Measurements from ENCODE around the gene TANGO6.

TANGO6 gene

DNA sequence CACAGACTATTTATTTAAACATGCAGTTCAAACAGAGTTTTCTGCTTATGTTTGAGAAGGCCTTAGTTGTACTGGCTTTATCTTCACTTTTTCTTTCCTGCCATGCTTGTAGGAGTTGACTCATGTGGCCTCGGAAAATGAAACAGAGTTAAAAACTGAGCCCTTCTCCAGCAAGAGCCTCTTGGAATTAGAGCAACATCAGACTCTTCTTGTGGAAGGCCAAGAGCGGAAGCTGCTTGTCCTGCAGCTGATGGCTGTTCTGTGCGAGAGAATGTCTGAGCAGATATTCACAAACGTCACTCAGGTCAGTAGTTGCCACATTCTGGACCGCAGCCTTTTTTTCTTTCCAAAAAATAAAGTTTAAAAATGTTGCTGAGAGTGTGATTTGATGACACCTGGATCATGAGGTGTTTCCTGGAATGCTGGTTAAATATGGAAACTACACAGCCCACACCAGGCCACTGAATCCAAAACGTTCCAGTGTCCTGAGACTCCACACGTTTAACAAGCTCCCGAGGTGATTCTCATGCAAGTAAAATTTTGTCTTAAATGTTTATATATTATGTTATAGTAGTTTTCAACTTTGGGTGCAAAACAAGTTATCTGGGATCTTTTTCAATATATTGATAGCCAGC, 65.9 kb downstream of the TANGO6 start:
- DNase-seq (ENCODE audit: low read depth in 3 of 3): no peak

DNA sequence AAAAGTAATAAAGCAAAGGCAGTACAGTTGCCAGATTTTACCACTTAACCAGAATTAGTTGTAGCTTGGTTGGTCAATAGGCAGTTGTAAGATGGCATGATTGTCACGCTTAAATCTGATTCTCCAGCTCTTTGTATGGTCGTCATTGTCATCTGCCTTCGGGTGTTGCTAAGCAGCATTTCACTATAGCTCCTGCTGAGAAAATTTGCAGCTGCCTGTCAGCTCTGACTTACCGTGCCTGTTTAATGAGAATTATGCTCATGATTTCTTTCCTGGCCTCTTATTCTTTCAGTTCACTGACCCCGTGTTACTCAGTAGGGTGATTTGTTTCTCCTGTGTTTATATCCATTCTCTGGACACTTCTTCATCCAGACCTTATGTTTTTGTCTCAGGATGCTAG, 66.7 kb downstream of the TANGO6 start:
- DNase-seq (ENCODE audit: low read depth in 3 of 3): no peak

DNA sequence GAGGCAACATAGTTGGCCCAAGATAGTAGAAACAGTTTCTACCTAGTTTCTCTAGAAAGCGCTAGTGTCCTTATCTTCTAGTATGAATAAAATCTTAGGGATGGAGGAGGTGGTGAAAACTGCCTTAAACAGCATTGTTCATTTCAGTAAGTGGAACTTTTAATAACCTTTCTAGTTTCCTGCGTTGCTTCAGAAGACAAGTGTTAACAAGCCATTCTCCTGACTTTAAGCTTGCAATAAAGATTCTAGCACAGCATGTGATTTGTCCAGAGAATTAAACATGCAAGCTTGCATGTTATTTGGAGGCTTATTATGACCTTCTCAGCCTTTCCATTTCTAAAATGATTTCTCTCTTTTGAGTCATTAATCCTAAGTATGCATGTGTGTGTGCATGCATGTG, 72.3 kb downstream of the TANGO6 start:
- no peak for DNase-seq (ENCODE audit: low read depth in 3 of 3)

DNA sequence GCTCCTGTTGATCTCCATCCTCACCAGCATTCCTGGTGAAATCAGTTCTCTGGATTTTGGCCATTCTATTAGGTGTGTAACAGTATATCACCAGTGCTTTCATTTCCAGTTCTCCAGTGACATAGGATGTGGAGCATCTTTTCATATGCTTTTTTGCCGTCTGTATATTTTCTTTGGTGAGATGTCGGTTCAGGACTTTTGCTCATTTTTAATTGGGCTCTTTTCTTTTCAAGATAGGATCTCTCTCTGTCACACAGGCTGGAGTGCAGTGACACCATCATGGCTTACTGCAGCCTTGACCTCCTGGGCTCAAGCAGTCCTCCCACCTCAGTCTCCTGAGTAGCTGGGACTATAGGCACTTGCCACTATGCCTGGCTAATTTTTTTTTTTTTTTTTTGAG, 74.2 kb downstream of the TANGO6 start:
- no peak for DNase-seq (ENCODE audit: low read depth in 3 of 3)

DNA sequence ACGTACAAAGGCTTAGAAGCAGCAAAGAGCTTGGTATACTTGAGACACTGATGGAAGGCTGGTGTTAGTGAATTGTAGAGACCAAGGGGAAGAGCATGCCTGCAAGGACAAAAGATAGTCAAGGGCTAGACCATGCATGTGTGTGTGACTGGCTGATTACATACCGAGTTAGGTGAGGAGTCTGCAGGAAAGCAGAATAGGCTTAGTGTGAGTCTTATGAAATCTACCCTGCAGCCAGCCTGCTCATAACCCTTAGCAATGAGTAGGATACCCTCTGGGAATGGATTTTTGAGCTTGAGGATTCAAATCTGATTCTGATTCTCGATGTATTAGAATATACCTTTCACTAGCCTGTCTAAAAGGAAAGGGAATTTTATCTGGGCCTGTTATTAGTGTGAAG, 77.0 kb downstream of the TANGO6 start:
- DNase-seq (ENCODE audit: low read depth in 3 of 3): no peak

DNA sequence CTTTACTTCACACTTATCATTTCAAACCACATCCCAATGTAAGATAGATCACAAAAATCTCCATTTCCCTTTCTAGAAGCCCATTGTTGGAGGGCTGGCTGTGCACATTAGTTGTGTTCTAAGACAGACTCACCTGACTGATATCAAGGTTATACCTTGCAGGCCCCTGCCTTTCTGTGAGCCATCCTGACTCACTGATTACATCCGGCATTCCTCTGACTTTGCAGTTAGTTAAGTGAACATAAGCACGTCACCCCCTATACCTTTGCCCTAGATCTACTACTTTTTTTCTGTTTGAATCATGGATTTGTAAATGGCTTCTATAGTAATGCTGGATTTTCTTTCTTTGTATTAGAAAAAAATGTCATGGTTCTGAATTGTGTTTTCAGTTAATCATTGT, 78.3 kb downstream of the TANGO6 start:
- DNase-seq (ENCODE audit: low read depth in 3 of 3): no peak

DNA sequence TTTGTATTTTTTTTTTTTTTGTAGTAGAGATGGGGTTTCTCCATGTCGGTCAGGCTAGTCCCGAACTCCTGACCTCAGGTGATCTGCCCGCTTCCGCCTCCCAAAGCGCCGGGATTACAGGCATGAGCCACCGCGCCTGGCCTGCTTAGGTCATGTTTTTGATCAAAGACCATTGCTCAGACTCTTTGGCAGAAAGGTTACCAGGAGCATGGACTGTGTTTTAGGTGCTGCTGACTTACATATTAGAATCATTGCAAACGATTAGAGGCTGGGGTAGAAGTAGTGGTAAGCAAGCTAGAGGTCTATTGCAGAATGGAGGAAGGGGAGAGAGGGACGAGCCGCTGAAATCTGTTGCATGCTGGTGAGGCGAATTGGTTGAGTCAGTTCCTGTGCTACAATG, 79.8 kb downstream of the TANGO6 start:
- DNase-seq (ENCODE audit: low read depth in 3 of 3): no peak

DNA sequence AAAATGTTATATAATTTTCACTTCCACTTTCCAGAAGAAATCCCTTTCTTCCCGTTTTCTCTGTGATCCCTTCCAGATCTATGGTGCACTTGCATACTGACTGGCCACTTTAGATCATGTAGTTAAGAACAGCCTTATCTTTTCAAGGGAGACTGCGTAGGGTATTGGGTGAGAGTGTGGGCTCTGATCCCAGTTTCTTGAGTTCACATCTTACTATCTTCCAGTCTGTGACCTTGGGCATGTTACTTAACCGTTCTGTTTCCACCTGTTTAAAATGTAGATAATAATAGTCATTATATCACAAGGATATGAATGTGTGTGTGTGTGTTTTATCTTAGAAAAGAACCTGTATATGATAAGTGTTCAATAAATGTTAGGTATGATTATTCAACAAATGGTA, 83.7 kb downstream of the TANGO6 start:
- no peak for DNase-seq (ENCODE audit: low read depth in 3 of 3)

DNA sequence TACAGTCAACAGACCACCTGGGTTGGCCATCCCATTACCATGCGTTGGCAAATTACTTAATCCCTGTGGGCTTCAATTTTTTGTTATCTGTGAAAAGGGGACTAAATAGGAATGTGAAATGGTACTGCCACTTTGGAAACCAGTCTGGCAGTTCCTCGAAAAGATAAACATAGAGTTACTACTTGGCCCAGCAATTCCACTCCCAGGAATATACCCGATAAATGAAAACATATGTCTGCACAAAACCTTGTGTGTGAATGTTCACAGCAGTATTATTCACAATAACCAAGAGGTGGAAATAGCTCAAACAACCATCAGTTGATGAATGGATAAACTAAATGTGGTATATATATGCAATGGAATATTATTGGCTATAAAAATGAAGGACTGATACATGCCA, 87.9 kb downstream of the TANGO6 start:
- no peak for DNase-seq (ENCODE audit: low read depth in 3 of 3)

DNA sequence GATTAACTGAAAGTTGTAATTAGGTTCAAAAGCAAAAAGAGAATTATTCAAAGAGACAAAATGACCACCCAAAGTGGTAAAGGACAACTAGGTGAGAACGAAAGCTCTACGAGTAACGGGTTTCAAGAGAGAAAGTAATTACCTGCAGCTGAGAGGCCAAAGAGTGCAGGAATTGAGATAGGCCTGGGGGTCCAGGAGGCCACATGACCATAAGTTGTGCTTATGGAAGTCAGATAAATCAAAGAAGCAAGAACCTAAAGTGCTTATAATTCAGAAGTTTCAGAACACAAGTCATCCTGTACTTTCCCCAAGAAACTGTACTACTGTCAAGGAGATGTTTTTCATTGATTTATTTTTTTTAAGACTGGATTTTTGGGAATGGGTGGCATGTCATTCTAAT, 91.1 kb downstream of the TANGO6 start:
- no peak for DNase-seq (ENCODE audit: low read depth in 3 of 3)

DNA sequence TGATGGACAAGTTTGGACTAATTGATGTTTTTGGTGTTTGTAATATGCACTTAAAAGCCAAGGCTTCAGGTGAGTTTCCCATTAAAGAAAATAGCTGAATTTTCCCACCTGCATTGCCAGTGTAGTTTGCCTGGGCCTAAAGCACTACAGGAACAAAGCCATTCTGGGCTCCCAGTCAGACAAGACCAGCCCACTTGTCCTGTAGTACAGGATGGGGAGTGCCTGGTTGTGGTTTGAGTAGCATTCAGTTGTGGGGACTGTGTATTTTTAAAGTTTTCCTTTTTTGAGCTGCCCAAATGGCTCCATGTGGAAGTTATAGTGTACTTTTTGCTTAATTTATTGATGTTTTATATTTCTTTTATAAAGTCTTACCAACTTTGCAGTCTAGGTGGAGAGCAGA, 91.7 kb downstream of the TANGO6 start:
- no peak for DNase-seq (ENCODE audit: low read depth in 3 of 3)

DNA sequence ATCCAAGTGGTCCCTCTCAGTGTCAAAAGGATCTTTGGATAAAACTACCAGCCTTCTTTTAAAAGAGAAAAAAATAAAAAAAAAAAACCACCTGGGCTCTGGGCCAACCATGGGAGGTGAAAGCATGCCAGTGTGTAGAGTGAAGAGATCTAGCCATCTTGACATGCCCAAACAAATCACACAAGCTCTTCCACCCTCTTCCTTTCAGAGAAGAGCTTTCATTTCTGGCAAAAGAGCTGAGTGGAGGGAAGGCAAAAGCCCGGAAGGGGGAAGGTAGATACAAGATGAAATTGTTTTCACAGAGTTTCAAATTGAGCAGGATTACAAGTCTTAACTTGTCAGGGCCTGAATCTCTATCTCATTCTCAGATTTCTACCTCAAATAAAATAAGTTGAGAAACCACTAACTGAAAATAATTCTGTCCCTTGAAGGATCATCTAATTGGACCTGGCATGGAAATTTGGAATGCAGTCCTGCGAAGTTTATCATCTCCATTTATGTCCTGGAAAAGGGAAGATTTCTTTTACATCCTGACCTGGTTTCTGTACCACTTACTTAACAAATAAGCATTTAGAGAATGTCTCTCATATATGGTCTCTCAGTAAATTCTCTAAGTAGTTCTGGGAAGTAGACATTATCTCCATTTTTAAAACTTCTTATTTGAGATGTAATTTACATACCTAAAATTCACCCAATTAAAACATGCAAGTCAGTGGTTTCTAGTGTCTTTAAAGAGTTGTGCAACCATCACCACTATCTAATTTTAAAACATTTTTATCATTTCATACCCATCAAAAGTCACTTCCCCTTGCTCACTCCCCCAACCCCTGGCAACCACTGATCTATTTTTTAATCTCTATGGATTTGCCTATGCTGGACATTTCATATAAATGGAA, 93.7 kb downstream of the TANGO6 start:
- no peak for DNase-seq (ENCODE audit: low read depth in 3 of 3)

DNA sequence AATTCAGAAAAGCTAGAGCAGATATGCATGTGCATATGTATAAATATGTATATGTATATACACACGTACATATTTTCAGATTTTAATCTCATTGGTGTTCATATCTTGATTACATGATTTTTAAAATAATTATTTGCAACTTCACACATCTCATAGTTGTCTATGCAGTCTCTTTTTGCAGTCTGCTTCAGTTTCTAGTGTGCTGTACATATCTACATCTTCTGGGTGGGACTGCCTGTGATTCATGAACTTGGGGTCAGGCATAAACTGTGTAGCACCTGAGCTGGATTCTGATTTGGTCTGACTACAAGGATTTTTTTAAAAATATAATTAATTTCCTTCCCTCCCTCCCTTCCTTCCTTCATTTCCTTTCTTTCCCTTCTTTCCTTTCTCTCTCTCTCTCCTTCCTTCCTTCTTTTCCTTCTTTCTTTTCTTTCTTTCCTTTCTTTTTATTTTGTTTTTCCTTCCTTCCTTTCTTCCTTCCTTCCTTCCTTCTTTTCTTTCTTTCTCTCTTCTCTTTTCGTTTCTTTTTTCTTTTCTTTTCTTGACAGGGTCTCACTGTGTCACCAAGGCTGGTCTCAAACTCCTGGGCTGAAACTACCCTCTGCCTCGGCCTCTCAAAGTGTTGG, 96.5 kb downstream of the TANGO6 start:
- no peak for DNase-seq (ENCODE audit: low read depth in 3 of 3)

DNA sequence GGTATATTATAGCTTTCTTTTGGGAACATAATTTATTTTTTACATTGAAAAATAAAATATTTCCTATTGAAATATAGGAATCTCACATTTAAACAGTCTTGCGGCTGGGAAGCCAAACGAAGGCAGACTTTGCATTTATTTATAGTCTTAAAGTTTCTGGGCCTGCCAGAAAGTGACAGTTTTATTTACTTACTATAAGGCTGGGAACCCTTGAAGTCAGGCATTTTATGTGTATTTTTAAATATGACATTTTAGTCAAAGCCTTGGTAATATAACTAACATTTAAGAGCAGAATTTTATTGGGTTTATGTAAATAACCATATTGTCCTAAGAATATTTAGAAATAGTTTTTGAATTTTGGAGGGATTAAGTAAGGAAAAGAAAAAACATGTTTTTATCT, 97.5 kb downstream of the TANGO6 start:
- no peak for DNase-seq (ENCODE audit: low read depth in 3 of 3)

DNA sequence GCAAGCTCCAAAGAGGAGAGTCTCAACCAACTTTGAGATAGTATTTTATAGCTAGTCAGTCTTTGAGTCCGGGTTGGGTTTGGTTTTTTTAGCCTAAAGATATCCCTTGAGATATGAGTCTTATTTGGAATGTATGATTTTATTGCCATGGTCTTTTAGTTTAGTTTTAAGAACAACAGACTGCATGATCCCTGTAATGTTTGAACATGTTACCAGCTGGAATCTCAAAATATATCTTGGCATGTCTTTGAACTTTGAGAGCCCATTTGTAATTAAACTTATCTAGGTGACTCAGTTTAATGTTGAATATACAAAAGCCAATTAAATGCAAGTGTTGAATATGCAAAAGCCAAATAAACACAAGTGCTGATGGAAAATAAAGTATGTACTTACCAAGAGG, 100.6 kb downstream of the TANGO6 start:
- no peak for DNase-seq (ENCODE audit: low read depth in 3 of 3)

DNA sequence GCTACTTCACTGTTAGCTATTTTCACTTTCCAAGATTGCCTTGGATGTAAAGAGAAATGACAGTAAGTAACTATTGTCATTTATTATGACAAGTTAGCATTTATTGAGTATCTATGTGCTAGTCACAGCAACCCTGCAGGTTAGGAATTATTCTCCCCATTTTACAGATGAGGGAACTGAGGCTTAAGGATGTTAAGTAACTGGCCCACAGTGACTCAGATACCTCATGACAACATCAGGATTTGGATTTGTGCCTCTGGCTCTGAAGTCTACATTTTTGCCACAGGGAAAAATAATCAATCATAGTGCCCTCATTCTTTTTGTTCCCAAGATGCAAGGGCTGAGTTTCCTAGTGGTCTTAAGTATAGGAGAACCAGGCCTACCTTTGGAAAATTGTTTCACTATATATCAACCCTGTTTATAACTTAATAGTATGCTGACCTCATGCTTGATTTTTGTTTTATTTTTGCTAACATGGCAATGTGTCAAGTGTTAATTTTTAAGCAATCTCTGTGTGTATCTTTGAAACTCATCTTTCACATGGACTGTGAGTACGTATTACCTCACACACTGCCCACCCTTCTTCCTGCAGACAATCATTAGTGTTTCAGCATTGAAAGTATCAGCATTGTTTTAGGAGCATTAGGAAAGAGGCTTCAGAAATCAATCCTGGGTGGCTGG, 105.0 kb downstream of the TANGO6 start:
- no peak for DNase-seq (ENCODE audit: low read depth in 3 of 3)

DNA sequence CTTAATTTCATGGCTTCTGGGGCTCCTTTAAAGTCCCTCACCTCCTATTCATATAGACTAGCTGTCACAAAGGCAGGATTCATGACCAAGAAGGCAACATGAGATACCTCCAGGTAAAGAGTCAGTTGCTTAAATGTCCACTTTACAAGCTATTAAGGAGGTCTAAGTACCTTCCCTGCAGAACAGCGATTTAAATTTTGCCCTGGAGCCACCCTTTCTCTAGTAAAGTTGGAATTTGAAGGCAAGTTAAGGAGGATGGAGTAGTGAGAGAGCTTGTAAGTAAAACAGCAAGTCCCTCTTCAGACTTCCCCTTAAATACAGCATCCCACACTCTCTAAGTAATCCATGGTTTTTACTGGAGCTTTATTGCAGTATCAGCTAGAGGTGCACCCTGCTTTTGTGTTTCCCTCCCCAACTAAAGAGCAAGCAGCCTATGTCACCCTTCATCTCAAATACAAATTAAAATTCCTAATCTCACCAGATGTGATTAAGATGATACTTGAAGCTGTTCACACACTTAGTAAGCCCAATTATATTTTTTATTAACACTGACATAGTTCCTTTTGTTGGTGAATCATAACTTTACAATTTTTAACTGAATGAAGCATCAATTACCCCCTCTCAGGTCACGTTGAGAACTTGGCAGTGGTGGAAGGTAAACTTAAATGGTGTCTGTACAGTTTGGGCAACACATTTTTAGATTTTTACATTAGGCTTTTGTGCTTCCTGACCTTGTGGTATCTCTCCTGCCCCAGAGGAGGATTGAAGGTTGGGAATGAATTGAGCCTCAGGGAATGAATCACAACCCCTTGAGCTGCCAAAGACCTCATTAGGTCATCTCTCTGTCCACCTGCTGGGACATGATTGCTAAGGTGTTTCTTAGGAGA, 108.9 kb downstream of the TANGO6 start:
- DNase-seq (ENCODE audit: low read depth in 3 of 3): no peak

DNA sequence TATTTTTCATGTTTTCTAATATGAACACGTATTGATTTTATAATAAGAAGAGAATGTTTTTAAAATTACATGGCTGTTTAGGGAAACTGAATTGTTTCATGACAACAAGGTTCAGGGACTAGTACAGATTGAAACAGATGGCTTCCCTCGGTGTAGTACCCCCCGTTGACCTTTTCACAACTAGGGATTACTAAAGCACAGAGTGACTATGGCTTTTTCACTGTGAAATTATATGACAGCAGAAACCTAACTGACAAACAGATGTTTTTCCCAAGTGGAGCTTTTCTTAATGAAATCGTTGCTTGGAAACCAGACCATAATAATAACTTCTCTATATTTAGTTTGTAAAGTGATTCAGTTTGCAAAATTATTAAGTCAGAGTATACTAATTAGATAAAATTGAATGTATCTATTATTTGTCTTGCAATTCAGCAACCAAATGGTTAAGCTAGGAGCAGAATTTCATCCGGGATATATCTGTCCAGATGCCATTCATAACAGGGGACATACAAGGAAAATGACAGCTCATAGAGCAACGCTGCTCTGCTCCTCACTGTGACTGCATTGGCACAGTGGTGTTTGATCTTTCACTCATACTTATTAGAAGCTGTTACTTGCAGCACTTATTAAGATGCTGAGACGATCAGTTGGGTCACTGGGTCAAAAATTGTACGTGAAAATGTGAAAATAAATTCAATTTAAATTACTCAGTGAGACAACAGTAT, 111.7 kb downstream of the TANGO6 start:
- DNase-seq (ENCODE audit: low read depth in 3 of 3): no peak

DNA sequence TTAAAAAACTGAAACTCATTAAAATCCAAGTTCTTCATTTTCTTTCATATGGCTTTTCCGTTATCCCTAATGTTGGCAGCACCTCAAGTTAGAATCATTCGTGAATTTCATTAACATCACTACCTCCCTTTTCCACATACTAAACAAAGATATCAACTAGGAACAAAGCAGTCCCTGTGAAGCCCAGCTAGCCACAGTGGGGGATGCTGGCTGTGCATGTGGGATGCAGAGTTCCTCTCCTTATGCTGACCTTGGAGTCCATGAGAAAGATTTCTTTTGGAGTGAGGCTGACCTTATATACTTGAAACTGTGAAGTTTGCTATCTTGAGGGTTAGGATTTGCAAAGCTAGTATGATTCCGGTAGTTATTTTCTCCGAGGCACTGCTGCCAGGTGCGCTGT, 117.6 kb downstream of the TANGO6 start:
- DNase-seq (ENCODE audit: low read depth in 3 of 3): no peak

DNA sequence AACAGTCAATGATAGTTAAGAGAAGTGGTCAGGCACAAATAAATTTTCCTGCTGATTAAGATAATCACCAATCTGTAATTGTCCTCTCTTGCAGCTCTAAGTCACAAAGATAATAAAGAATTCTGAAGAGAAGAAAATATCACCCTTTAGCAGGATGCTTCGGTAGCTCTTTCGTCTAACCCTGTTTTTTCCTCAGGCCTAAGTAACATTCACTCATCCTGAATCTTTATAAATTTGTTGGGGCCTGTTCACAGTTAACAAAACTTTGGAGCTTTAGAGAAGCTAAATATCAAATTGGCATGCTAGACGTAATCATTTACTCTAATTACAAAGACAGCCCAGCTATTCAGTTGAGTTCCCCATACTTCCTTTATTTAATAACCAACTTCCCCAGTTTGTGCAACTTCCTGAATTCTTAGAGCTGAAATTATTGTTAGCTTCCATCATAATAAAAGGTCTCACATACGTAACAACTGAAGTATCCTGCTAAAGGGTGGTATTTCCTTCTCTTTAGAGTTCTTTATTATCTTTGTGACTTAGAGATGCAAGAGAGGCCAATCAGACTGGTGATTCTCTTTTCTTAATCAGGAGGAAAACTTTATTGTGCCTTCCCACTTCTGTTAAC, 118.6 kb downstream of the TANGO6 start:
- no peak for DNase-seq (ENCODE audit: low read depth in 3 of 3)
